H1 (cell line): ENCODE measurements around the gene CEP135.

Experiments
- CTCF ChIP-seq, 3 experiments: IDR thresholded peaks; 1 replicate in 2 of 3; 2 replicates in 1 of 3; pipeline versions ENCODE4 v1.5.1 to v1.6.1; 2011; ENCODE audit warnings: low read length in 3 of 3, mild to moderate bottlenecking in 3 of 3, inconsistent platforms in 2 of 3, low read depth in 1 of 3, moderate library complexity in 1 of 3; ENCODE audit not compliant: insufficient read depth in 1 of 3; ENCODE audit errors: control extremely low read depth in 1 of 3
- SUZ12 ChIP-seq: fragments of 200-600 bp; sonication (generic); IDR thresholded peaks from 2 replicates; pipeline ENCODE4 v1.6.1; 2012; ENCODE audit warnings: mild to moderate bottlenecking, inconsistent platforms, low read length, moderate library complexity, mixed read lengths
- TBP ChIP-seq: IDR thresholded peaks from 2 replicates; pipeline ENCODE4 v1.6.1; 2011; ENCODE audit warnings: low read depth, low read length, improper control_type of control experiment

GRCh38 chr4:55921093-55921492 is 27.7 kb upstream of the CEP135 start:
- TF ChIP-seq SUZ12: no peak
- no peak for TF ChIP-seq TBP
- TF ChIP-seq CTCF (IDR thresholded peaks at IDR 0.05; ENCODE audit: control extremely low read depth in 1 of 3, insufficient read depth in 1 of 3, low read depth in 1 of 3, low read length in 3 of 3): no peak
